ENCODE data around the gene GPR101. TPM values are rescaled to one million over a fixed set of nuclear protein-coding genes. Genes with fewer than 3 reads are reported as not detected.

The GPR101 gene
- total RNA-seq, 2 donors from 2014 or later: not detected

- no peaks in the 10 kb centered on the region for H3K9me3 ChIP-seq (ENCODE audit: control insufficient read depth, low read length)
- DNase-seq: no peak
- no peak overlapping the region for H3K9ac ChIP-seq (ENCODE audit: extremely low read depth, low read length, poor library complexity, severe bottlenecking)
- H3K27ac Mint-ChIP-seq: no peak overlapping the region
- peaks cover 45% of the 10 kb centered on the region for H3K9me3 Mint-ChIP-seq
- no peaks in the 10 kb centered on the region for H3K4me1 ChIP-seq (ENCODE audit: control insufficient read depth, insufficient read depth, low read length)
- TF ChIP-seq, protein P1, sequence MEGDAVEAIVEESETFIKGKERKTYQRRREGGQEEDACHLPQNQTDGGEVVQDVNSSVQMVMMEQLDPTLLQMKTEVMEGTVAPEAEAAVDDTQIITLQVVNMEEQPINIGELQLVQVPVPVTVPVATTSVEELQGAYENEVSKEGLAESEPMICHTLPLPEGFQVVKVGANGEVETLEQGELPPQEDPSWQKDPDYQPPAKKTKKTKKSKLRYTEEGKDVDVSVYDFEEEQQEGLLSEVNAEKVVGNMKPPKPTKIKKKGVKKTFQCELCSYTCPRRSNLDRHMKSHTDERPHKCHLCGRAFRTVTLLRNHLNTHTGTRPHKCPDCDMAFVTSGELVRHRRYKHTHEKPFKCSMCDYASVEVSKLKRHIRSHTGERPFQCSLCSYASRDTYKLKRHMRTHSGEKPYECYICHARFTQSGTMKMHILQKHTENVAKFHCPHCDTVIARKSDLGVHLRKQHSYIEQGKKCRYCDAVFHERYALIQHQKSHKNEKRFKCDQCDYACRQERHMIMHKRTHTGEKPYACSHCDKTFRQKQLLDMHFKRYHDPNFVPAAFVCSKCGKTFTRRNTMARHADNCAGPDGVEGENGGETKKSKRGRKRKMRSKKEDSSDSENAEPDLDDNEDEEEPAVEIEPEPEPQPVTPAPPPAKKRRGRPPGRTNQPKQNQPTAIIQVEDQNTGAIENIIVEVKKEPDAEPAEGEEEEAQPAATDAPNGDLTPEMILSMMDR (conservative IDR thresholded peaks at IDR 0.05): no peak
- peaks cover 29% of the 10 kb centered on the region for H3K27me3 ChIP-seq (ENCODE audit: control insufficient read depth, insufficient read depth, low read length, poor library complexity, severe bottlenecking)
- no peaks in the 10 kb centered on the region for H3K36me3 ChIP-seq (ENCODE audit: control insufficient read depth, insufficient read depth, low read length)
- no peak overlapping the region for H3K4me3 Mint-ChIP-seq
- no peak overlapping the region for H3K27ac ChIP-seq (ENCODE audit: low read depth, low read length)
- no peak overlapping the region for H3K4me3 ChIP-seq (ENCODE audit: low read length)
- H3K36me3 Mint-ChIP-seq (ENCODE audit: low read depth): no peaks in the 10 kb centered on the region
- peaks cover 51% of the 10 kb centered on the region for H3K27me3 Mint-ChIP-seq (ENCODE audit: insufficient read depth)
- no peaks in the 10 kb centered on the region for H3K4me1 Mint-ChIP-seq
- 94% methylated on average over 3 of the region's 4 CpGs; no CpG with 5 or more reads in 1 of the 2 experiments for WGBS, 2 experiments (ENCODE audit: insufficient coverage in 1 of 2, insufficient read length in 1 of 2)
Measured at GRCh38 chrX:137044893-137045292, 11.1 kb upstream of the GPR101 start.

DNA sequence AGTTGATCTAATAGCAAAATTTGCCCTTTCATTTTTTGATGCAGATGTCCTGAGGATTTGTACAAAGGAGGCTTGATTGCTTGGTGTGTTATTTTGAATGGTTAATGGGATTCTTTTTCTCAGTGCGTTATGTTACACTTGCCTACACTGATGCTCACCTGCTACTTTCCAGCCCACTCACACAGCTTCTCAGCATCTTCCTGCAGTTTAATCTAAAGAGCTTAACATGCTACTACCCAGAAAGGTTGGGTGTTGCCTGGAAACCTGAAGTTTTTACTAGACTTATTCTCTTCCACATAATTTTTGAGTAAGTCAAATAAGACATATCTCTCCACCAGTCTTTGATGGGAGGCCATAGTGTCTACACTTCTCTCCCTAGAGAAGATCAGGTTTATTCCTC is 9.9 kb upstream of the GPR101 start:
- H3K4me3 ChIP-seq (ENCODE audit: low read length): no peak overlapping the region
- H3K27me3 Mint-ChIP-seq (ENCODE audit: insufficient read depth): peaks cover 47% of the 10 kb centered on the region
- H3K9me3 ChIP-seq (ENCODE audit: control insufficient read depth, low read length): no peaks in the 10 kb centered on the region
- H3K9me3 Mint-ChIP-seq: peaks cover 52% of the 10 kb centered on the region
- TF ChIP-seq, protein P1 (conservative IDR thresholded peaks at IDR 0.05): no peak
- no peaks in the 10 kb centered on the region for H3K36me3 ChIP-seq (ENCODE audit: control insufficient read depth, insufficient read depth, low read length)
- H3K4me1 Mint-ChIP-seq: no peaks in the 10 kb centered on the region
- no peak overlapping the region for H3K27ac Mint-ChIP-seq
- H3K4me3 Mint-ChIP-seq: no peak overlapping the region
- peaks cover 29% of the 10 kb centered on the region for H3K27me3 ChIP-seq (ENCODE audit: control insufficient read depth, insufficient read depth, low read length, poor library complexity, severe bottlenecking)
- H3K4me1 ChIP-seq (ENCODE audit: control insufficient read depth, insufficient read depth, low read length): no peaks in the 10 kb centered on the region
- no peak for DNase-seq
- no CpG with 5 or more reads among the region's 1 CpG for WGBS, 2 experiments (ENCODE audit: insufficient coverage in 1 of 2, insufficient read length in 1 of 2)
- no peaks in the 10 kb centered on the region for H3K36me3 Mint-ChIP-seq (ENCODE audit: low read depth)
- H3K9ac ChIP-seq (ENCODE audit: extremely low read depth, low read length, poor library complexity, severe bottlenecking): no peak overlapping the region
- no peak overlapping the region for H3K27ac ChIP-seq (ENCODE audit: low read depth, low read length)

DNA sequence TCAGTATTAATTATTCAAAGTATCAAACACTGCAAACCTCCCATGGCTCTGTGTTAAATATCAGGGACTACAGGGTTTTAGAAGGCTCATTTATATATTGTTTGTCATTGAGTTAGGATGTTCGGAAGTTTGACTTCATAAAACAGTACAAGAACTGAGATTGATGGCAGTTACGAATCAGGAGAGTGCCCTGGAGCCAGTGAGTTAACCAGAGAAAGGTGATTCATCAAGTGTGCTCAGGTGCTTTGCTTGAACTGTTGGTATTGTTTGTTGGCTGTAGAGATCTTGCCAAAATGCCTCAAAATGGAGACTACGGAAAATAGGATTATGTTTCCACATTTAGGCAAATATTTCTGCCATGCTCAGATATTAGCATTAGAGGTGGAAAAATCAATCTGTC is 7.5 kb upstream of the GPR101 start:
- Mint-ChIP-seq H3K4me1 (no peaks in the 10 kb centered on the region), H3K27ac (no peak overlapping the region), H3K36me3 (ENCODE audit: low read depth) (no peaks in the 10 kb centered on the region), H3K4me3 (no peak overlapping the region), H3K9me3 (peaks cover 61% of the 10 kb centered on the region), H3K27me3 (ENCODE audit: insufficient read depth) (peaks cover 46% of the 10 kb centered on the region)
- Histone ChIP-seq H3K27ac (ENCODE audit: low read depth, low read length) (no peak overlapping the region), H3K4me3 (ENCODE audit: low read length) (no peak overlapping the region), H3K36me3 (ENCODE audit: control insufficient read depth, insufficient read depth, low read length) (no peaks in the 10 kb centered on the region), H3K9me3 (ENCODE audit: control insufficient read depth, low read length) (no peaks in the 10 kb centered on the region), H3K9ac (ENCODE audit: extremely low read depth, low read length, poor library complexity, severe bottlenecking) (no peak overlapping the region), H3K4me1 (ENCODE audit: control insufficient read depth, insufficient read depth, low read length) (no peaks in the 10 kb centered on the region), H3K27me3 (ENCODE audit: control insufficient read depth, insufficient read depth, low read length, poor library complexity, severe bottlenecking) (peaks cover 45% of the 10 kb centered on the region)
- TF ChIP-seq, protein P1 (conservative IDR thresholded peaks at IDR 0.05): no peak
- no peak for DNase-seq
- WGBS, 2 experiments (ENCODE audit: insufficient coverage in 1 of 2, insufficient read length in 1 of 2): 86 to 100% methylated on average over 2 to 3 of the region's 3 CpGs

Data from endodermal cell (in vitro differentiated cells).